GM20431 (cell line): ENCODE measurements around the gene ADAMTS17.
"Not testable (repeated sequence)": the region's sequence is repeated elsewhere in the genome, so short reads cannot be mapped to it uniquely, and the experiment has no call there.

Experiments
- in situ Hi-C: fragments of 300-500 bp; cut with MseI, MboI; formaldehyde crosslinking; loops from one replicate; pipeline ENCODE4 v1.15.0; 2020; ENCODE audit warnings: low sequenced_read_pairs; ENCODE audit not compliant: unreplicated experiment

The ADAMTS17 gene

GRCh38 chr15:99943466-99943865 is 398.3 kb downstream of the ADAMTS17 start:
- in situ Hi-C loops, result no loop called here

- in situ Hi-C loops, result no loop called here
Observed at GRCh38 chr15:99932676-99933402, 408.9 kb downstream of the ADAMTS17 start.

GRCh38 chr15:99931703-99932603 is 409.8 kb downstream of the ADAMTS17 start:
- in situ Hi-C loops, result no loop called here

- in situ Hi-C loops, result no loop called here
Observed at GRCh38 chr15:99930696-99931095, 411.1 kb downstream of the ADAMTS17 start.

- in situ Hi-C loops, result no loop called here
Observed at GRCh38 chr15:99929266-99929665, 412.5 kb downstream of the ADAMTS17 start.

- in situ Hi-C loops, result no loop called here
Observed at GRCh38 chr15:99928429-99928981, 413.3 kb downstream of the ADAMTS17 start.

- in situ Hi-C loops, result not testable (repeated sequence)
Observed at GRCh38 chr15:99926532-99926931, 415.2 kb downstream of the ADAMTS17 start.

GRCh38 chr15:99925661-99926461 is 415.9 kb downstream of the ADAMTS17 start:
- in situ Hi-C loops, result no loop called here

- in situ Hi-C loops, result no loop called here
Observed at GRCh38 chr15:99923711-99924110, 418.1 kb downstream of the ADAMTS17 start.
